ENCODE results near the gene CUBN. TPM values are rescaled to one million over a fixed set of nuclear protein-coding genes. Genes with fewer than 3 reads are reported as not detected.

The CUBN gene
- total RNA-seq, 1 experiment from 2014 or later = 1.3 TPM

DNA sequence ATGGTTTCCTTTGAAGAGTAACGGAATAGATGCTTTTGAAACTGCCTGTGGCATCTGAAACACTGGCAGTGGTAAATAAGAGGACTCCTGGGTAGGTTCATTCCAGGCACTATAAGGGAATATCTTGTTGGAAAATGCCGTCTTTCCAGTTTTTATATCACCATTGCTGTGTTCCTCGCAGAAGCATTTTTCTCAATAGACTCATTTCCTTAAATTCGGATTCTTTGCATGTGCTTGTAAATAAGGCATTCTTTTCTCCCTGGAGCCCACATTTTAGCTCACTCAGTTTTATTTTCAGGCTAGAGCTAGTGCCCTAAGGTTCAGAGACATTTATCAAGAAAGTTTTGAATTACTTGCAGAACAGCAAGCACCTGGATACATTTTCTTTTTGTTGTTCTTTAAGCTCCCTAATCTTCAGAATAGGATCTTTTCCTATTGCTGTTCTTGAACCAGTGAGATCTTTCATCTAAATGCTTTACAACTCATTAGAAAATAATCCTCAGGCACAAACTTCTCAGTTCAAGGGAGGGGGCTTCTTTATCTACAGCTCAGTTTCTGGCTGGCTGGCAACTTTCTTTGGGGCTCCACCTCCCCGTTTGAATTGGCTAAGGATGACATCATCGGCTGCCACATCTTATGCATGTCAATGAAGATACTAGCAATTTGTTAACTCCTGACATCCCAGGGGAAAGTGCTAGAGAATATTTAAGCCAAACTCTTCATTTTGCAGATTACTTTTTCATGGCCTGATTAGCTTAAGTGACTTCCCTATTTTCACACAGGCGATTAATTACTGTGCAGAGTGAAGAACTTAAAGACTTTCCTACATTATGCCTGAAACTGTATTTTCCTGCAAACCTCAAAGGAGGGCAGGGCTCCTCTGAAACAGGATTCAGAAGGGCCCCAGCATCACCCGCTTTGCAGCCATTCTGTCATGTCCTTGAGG, 178.7 kb downstream of the CUBN start:
- intact Hi-C loops (cut with micrococcal nuclease; ENCODE audit: unreplicated experiment) = no loop called here
- Histone ChIP-seq H3K27me3 (ENCODE audit: control insufficient read depth, insufficient read depth, low read length) (no peaks in the 10 kb centered on the region), H3K9me3 (ENCODE audit: control insufficient read depth, insufficient read depth, low read depth, low read length) (no peaks in the 10 kb centered on the region), H3K4me3 (ENCODE audit: low read depth in 2 of 2, low read length in 2 of 2) (no peak overlapping the region), H3K36me3 (ENCODE audit: control insufficient read depth, insufficient read depth, low read length) (no peaks in the 10 kb centered on the region), H3K27ac (ENCODE audit: low read length) (peak overlapping the region; percentile 78), H3K4me1 (ENCODE audit: control insufficient read depth, insufficient read depth, low read length) (peaks cover 3% of the 10 kb centered on the region; the same call in 1 of the 2 replicates)
- DNase-seq (ENCODE audit: low read depth, low spot score) = no peak
- TF ChIP-seq POLR2AphosphoS5 (IDR thresholded peaks at IDR 0.05; ENCODE audit: low read depth, low read length) (no peak), SIN3A (IDR thresholded peaks at IDR 0.05; ENCODE audit: borderline replicate concordance, insufficient read depth, low read depth, low read length) (no peak), TCF7L2 (IDR thresholded peaks at IDR 0.05; ENCODE audit: low read depth, low read length) (no peak)
- TF ChIP-seq, protein P1, sequence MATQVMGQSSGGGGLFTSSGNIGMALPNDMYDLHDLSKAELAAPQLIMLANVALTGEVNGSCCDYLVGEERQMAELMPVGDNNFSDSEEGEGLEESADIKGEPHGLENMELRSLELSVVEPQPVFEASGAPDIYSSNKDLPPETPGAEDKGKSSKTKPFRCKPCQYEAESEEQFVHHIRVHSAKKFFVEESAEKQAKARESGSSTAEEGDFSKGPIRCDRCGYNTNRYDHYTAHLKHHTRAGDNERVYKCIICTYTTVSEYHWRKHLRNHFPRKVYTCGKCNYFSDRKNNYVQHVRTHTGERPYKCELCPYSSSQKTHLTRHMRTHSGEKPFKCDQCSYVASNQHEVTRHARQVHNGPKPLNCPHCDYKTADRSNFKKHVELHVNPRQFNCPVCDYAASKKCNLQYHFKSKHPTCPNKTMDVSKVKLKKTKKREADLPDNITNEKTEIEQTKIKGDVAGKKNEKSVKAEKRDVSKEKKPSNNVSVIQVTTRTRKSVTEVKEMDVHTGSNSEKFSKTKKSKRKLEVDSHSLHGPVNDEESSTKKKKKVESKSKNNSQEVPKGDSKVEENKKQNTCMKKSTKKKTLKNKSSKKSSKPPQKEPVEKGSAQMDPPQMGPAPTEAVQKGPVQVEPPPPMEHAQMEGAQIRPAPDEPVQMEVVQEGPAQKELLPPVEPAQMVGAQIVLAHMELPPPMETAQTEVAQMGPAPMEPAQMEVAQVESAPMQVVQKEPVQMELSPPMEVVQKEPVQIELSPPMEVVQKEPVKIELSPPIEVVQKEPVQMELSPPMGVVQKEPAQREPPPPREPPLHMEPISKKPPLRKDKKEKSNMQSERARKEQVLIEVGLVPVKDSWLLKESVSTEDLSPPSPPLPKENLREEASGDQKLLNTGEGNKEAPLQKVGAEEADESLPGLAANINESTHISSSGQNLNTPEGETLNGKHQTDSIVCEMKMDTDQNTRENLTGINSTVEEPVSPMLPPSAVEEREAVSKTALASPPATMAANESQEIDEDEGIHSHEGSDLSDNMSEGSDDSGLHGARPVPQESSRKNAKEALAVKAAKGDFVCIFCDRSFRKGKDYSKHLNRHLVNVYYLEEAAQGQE (IDR thresholded peaks at IDR 0.05; ENCODE audit: insufficient read depth in 1 of 2, low read depth in 2 of 2, low read length in 1 of 2) = no peak
- TF ChIP-seq, protein P2, sequence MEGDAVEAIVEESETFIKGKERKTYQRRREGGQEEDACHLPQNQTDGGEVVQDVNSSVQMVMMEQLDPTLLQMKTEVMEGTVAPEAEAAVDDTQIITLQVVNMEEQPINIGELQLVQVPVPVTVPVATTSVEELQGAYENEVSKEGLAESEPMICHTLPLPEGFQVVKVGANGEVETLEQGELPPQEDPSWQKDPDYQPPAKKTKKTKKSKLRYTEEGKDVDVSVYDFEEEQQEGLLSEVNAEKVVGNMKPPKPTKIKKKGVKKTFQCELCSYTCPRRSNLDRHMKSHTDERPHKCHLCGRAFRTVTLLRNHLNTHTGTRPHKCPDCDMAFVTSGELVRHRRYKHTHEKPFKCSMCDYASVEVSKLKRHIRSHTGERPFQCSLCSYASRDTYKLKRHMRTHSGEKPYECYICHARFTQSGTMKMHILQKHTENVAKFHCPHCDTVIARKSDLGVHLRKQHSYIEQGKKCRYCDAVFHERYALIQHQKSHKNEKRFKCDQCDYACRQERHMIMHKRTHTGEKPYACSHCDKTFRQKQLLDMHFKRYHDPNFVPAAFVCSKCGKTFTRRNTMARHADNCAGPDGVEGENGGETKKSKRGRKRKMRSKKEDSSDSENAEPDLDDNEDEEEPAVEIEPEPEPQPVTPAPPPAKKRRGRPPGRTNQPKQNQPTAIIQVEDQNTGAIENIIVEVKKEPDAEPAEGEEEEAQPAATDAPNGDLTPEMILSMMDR (IDR thresholded peaks at IDR 0.05) = no peak
- in situ Hi-C loops (cut with HindIII; ENCODE audit: low pct_unique_long_range_greater_than_20kb, low sequenced_read_pairs) = no loop called here
- no TSS peak for BruUV-seq (replicated peaks)
- 0 out of 2 replicates have a peak, but pooled peaks have one; percentile 54 for ATAC-seq
- ChIA-PET POLR2A (interaction anchor here (0.6 kb wide), 1 partner anchor 15 kb away, joined by 3 read pairs; no protein-coding TSS in a partner anchor), CTCF (no interaction called here)

DNA sequence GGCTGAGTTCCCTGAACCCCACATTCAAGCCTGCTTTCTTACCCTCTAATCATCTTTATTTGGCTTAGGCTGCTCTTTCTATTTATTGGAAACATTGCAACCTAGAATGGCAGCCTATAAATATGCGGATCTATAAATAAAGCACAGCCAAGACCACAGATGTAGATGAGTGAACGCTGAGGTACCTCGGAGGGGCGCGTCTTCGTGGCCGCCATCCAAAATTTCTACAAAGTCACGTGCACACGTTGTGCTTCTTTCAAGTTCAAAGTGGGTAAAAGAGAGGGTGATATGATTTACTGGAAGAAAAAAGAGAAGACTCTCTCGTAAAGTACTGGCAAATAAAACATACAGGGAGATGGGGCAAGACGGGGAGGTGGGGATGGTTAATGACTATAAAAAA, 179.8 kb downstream of the CUBN start:
- Histone ChIP-seq H3K4me1 (ENCODE audit: control insufficient read depth, insufficient read depth, low read length) (peaks cover 6% of the 10 kb centered on the region), H3K4me3 (ENCODE audit: low read depth in 2 of 2, low read length in 2 of 2) (no peak overlapping the region), H3K36me3 (ENCODE audit: control insufficient read depth, insufficient read depth, low read length) (no peaks in the 10 kb centered on the region), H3K9me3 (ENCODE audit: control insufficient read depth, insufficient read depth, low read depth, low read length) (no peaks in the 10 kb centered on the region), H3K27me3 (ENCODE audit: control insufficient read depth, insufficient read depth, low read length) (no peaks in the 10 kb centered on the region), H3K27ac (ENCODE audit: low read length) (peak overlapping the region; percentile 31; the same call in 1 of the 2 replicates)
- TF ChIP-seq TCF7L2 (IDR thresholded peaks at IDR 0.05; ENCODE audit: low read depth, low read length) = no peak
- TF ChIP-seq, protein P1 (IDR thresholded peaks at IDR 0.05; ENCODE audit: insufficient read depth in 1 of 2, low read depth in 2 of 2, low read length in 1 of 2) = no peak
- no peak for TF ChIP-seq POLR2AphosphoS5 (IDR thresholded peaks at IDR 0.05; ENCODE audit: low read depth, low read length)
- TF ChIP-seq SIN3A (IDR thresholded peaks at IDR 0.05; ENCODE audit: borderline replicate concordance, insufficient read depth, low read depth, low read length) = no peak
- TF ChIP-seq, protein P2 (IDR thresholded peaks at IDR 0.05) = no peak
- intact Hi-C loops (cut with micrococcal nuclease; ENCODE audit: unreplicated experiment) (no loop called here), in situ Hi-C loops (cut with HindIII; ENCODE audit: low pct_unique_long_range_greater_than_20kb, low sequenced_read_pairs) (no loop called here)
- BruUV-seq (replicated peaks) = no TSS peak
- CTCF ChIA-PET = no interaction called here
- POLR2A ChIA-PET = no interaction called here
- no peak for ATAC-seq
- no peak for DNase-seq (ENCODE audit: low read depth, low spot score)

Data from Panc1 (cell line).